K562 (cell line): ENCODE results near the gene HPDL. TPM values are rescaled to one million over a fixed set of nuclear protein-coding genes. Genes with fewer than 3 reads are reported as not detected.

Source experiments
- ARID1B ChIP-seq: fragments of 450-650 bp; IDR thresholded peaks from 2 replicates; pipeline ENCODE4 v1.6.1; 2016; ENCODE audit warnings: antibody characterized with exemption, mild to moderate bottlenecking, inconsistent platforms
- CBFA2T3 ChIP-seq: fragments of 450-650 bp; IDR thresholded peaks from 2 replicates; pipeline ENCODE4 v1.6.1; 2017
- CEBPG ChIP-seq, 3 experiments: fragments of 200-800 bp in 1 of 3; sonication (Bioruptor generic) in 1 of 3; sonication (generic) in 1 of 3; formaldehyde crosslinking in 1 of 3; IDR thresholded peaks in 2 of 3; conservative IDR thresholded peaks in 1 of 3; 2 replicates each; pipeline versions ENCODE4 v1.6.1 to v1.8.0; 2016 to 2022; ENCODE audit warnings: missing compliant biosample characterization in 2 of 3, missing genetic modification characterization in 2 of 3, mild to moderate bottlenecking in 1 of 3, missing genetic modification reagents in 1 of 3
- ELF1 ChIP-seq: fragments of 200-800 bp; sonication (Bioruptor generic); IDR thresholded peaks from 2 replicates; pipeline ENCODE4 v1.6.1; 2016; ENCODE audit warnings: missing genetic modification characterization, missing compliant biosample characterization
- FOXA3 ChIP-seq, 2 experiments: fragments of 450-650 bp in 1 of 2; sonication (generic) in 1 of 2; formaldehyde crosslinking; IDR thresholded peaks in 1 of 2; conservative IDR thresholded peaks in 1 of 2; 2 replicates each; pipeline versions ENCODE4 v1.4.0 to v1.8.0; 2020 to 2022; ENCODE audit warnings: mild to moderate bottlenecking in 2 of 2, missing genetic modification reagents in 1 of 2
- FOXP1 ChIP-seq: sonication (generic); formaldehyde crosslinking; IDR thresholded peaks from 2 replicates; pipeline ENCODE4 v1.8.0; 2022; ENCODE audit warnings: mild to moderate bottlenecking, missing genetic modification reagents
- LEF1 ChIP-seq: fragments of 450-650 bp; IDR thresholded peaks from 2 replicates; pipeline ENCODE4 v1.6.1; 2016; ENCODE audit warnings: mild to moderate bottlenecking
- MTF1 ChIP-seq: fragments of 250-450 bp; sonication (Bioruptor Pico); IDR thresholded peaks from 2 replicates; pipeline ENCODE4 v1.9.0; 2021; ENCODE audit warnings: moderate library complexity, mild to moderate bottlenecking, inconsistent platforms, borderline replicate concordance
- NFIC ChIP-seq: fragments of 450-650 bp; IDR thresholded peaks from 2 replicates; pipeline ENCODE4 v1.6.1; 2017; ENCODE audit warnings: mild to moderate bottlenecking, inconsistent platforms
- POLR2AphosphoS5 ChIP-seq: IDR thresholded peaks from 2 replicates; pipeline ENCODE4 v1.6.1; 2011; ENCODE audit warnings: mild to moderate bottlenecking, low read depth, low read length, moderate library complexity; ENCODE audit not compliant: control insufficient read depth, insufficient read depth
- SP1 ChIP-seq: sonication (generic); formaldehyde crosslinking; IDR thresholded peaks from 2 replicates; pipeline ENCODE4 v1.8.1; 2022; ENCODE audit warnings: mild to moderate bottlenecking, missing genetic modification reagents
- ZNF165 ChIP-seq: fragments of 250-450 bp; sonication (Bioruptor Pico); IDR thresholded peaks from 2 replicates; pipeline ENCODE4 v1.4.0; 2020; ENCODE audit warnings: borderline replicate concordance
- polyA plus RNA-seq, 8 experiments: library from polyadenylated mRNA; depleted of rRNA in 4 of 8; stranded (reverse) in 5 of 8; unstranded in 3 of 8; fragments of >200 nt; fragmentation: Nextera tagmentation in 2 of 8; fragmentation: Illumina TruSeq in 1 of 8; extraction: Ambion mirVana in 2 of 8; extraction: Trizol in 1 of 8; gene quantifications; 2 replicates each; pipeline versions ENCODE4 v1.2.1 to v1.2.3, GENCODE V29; 2011 to 2014; ENCODE audit warnings: inconsistent platforms in 1 of 8, missing spikeins in 1 of 8
- total RNA-seq, 7 experiments: library from RNA; depleted of rRNA in 6 of 7; stranded (reverse); fragments of >200 nt in 6 of 7; fragmentation: Illumina TruSeq in 2 of 7; extraction: Trizol in 2 of 7; gene quantifications; 2 replicates each; pipeline versions ENCODE4 v1.2.1 to v1.2.3, GENCODE V29; 2011 to 2021; ENCODE audit warnings: low replicate concordance in 1 of 7
- TF ChIP-seq, protein P1 (sequence below): fragments of 250-450 bp; sonication (Bioruptor Pico); IDR thresholded peaks from 2 replicates; pipeline ENCODE4 v1.8.0; 2022; ENCODE audit warnings: moderate library complexity, mild to moderate bottlenecking, inconsistent platforms

Gene HPDL
- total and polyA plus RNA-seq, 9 of the 15 experiments (the other 6 are each of a cell fraction or from before 2014, with no cell fraction given), result not detected

DNA sequence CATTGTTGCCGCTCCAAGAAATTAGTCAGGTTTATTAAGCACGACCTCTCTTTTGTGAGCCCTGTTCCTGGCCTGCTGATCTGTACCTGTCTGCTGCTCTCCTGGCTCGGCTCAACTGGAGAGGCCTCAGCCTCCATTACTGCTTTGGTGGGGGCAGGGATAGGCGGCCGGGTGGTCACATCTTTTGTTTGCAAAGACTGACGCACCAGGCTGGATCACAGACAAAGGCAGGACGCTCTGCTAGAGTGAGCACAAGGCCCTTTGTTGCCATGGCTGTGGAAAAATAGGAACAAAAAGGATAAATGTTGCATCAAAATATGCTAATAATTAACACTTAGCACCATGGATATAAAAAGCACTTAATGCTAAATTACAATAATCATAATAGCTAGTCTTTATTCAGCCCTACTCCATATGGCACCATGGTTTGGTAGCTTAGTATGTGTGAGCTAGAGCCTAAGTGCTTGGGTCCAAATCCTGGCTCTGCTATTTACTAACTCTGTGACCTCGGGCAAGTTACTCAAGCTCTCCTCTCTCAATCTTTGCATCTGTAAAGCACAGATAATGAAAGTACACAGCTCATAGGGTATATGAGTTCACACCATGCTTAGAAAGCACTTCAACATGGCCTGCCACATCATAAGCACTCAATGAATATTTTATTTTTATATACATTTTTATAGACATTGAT is 28.9 kb upstream of the HPDL start (continued):
- TF ChIP-seq, protein P1, sequence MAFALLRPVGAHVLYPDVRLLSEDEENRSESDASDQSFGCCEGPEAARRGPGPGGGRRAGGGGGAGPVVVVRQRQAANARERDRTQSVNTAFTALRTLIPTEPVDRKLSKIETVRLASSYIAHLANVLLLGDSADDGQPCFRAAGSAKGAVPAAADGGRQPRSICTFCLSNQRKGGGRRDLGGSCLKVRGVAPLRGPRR, result no peak
- no peak for TF ChIP-seq POLR2AphosphoS5
- TF ChIP-seq CEBPG (CRISPR knock-in tag; IDR thresholded peaks at IDR 0.05), result no peak
- 0 out of 4 replicates have a peak, but pooled peaks of 1 of the 2 experiments have one; percentile 15 for TF ChIP-seq CEBPG (tag; conservative IDR thresholded peaks at IDR 0.05 in 1 of 2, IDR thresholded peaks at IDR 0.05 in 1 of 2)
- TF ChIP-seq MTF1 (CRISPR knock-in tag), result no peak
- TF ChIP-seq SP1, result no peak
- TF ChIP-seq ARID1B, result peak; percentile 57
- 0 out of 2 replicates have a peak, but pooled peaks have one; percentile 13 for TF ChIP-seq ELF1 (tag)
- TF ChIP-seq CBFA2T3, result peak; percentile 43; the same call in 1 of the 2 replicates
- TF ChIP-seq FOXA3 (CRISPR knock-in tag; conservative IDR thresholded peaks at IDR 0.05 in 1 of 2, IDR thresholded peaks at IDR 0.05 in 1 of 2), result peak in 1 of 2 experiments; percentile 58; a peak in 2 of 4 replicates
- no peak for TF ChIP-seq NFIC
- TF ChIP-seq LEF1, result no peak
- TF ChIP-seq FOXP1 (CRISPR knock-in tag), result no peak
- no peak for TF ChIP-seq ZNF165 (CRISPR knock-in tag)
